Spleen (tissue), 11 donors: ENCODE data around the gene KAT6B. TPM values are rescaled to one million over a fixed set of nuclear protein-coding genes. Genes with fewer than 3 reads are reported as not detected.

ENCODE experiments used
- DNase-seq: peaks from one replicate; pipeline ENCODE4 v3.0.0-alpha.2; 2020
- H3K27ac ChIP-seq, 8 donors: fragments of 200-600 bp; sonication (generic) in 7 of 8; 1 replicate in 4 of 8; 2 replicates in 4 of 8; pipeline versions ENCODE4 v1.5.0 to v1.8.0; 2016 to 2021; ENCODE audit warnings: inconsistent platforms in 4 of 8, mild to moderate bottlenecking in 4 of 8, moderate library complexity in 1 of 8
- H3K27me3 ChIP-seq, 7 donors: fragments of 200-600 bp; sonication (generic) in 6 of 7; replicated peaks in 1 of 7; 1 replicate in 4 of 7; 2 replicates in 3 of 7; pipeline versions ENCODE4 v1.5.0 to v1.8.0; 2016 to 2021; ENCODE audit warnings: inconsistent platforms in 3 of 7, mild to moderate bottlenecking in 1 of 7
- H3K36me3 ChIP-seq, 6 donors: fragments of 200-600 bp; sonication (generic) in 5 of 6; 1 replicate in 4 of 6; 2 replicates in 2 of 6; pipeline versions ENCODE4 v1.5.0 to v1.8.0; 2016 to 2021; ENCODE audit warnings: inconsistent platforms in 2 of 6
- H3K4me1 ChIP-seq, 6 donors: fragments of 200-600 bp; sonication (generic) in 5 of 6; 1 replicate in 3 of 6; 2 replicates in 3 of 6; pipeline versions ENCODE4 v1.5.0 to v1.8.0; 2016 to 2021; ENCODE audit warnings: inconsistent platforms in 3 of 6
- H3K4me3 ChIP-seq, 8 donors: fragments of 200-600 bp; sonication (generic) in 7 of 8; 1 replicate in 4 of 8; 2 replicates in 4 of 8; pipeline versions ENCODE4 v1.5.0 to v1.8.0; 2016 to 2021; ENCODE audit warnings: inconsistent platforms in 4 of 8, mild to moderate bottlenecking in 4 of 8, moderate library complexity in 2 of 8
- H3K9me3 ChIP-seq, 8 donors: fragments of 200-600 bp; sonication (generic) in 7 of 8; 1 replicate in 4 of 8; 2 replicates in 4 of 8; pipeline versions ENCODE4 v1.5.0 to v1.8.0; 2016 to 2021; ENCODE audit warnings: inconsistent platforms in 4 of 8
- CTCF ChIP-seq, 11 experiments: fragments of 200-600 bp in 7 of 11; fragments of 450-650 bp in 4 of 11; sonication (generic) in 4 of 11; IDR thresholded peaks in 8 of 11; conservative IDR thresholded peaks in 3 of 11; 1 replicate in 7 of 11; 2 replicates in 4 of 11; pipeline versions ENCODE4 v1.4.0 to v1.8.0; 2016 to 2021; ENCODE audit warnings: antibody characterized with exemption in 11 of 11, inconsistent platforms in 4 of 11, mild to moderate bottlenecking in 1 of 11
- POLR2A ChIP-seq, 3 donors: fragments of 450-650 bp; IDR thresholded peaks; one replicate each; pipeline ENCODE4 v1.5.1; 2017; ENCODE audit warnings: antibody characterized with exemption in 3 of 3, mild to moderate bottlenecking in 1 of 3
- POLR2AphosphoS5 ChIP-seq, 3 donors: sonication (generic); formaldehyde crosslinking; IDR thresholded peaks; one replicate each; pipeline ENCODE4 v1.5.1; 2017; ENCODE audit warnings: antibody characterized with exemption in 3 of 3
- WGBS, 5 donors: extraction: QIAGEN DNeasy Blood & Tissue Kit in 3 of 5; methylation state at CpG; one replicate each; pipeline versions ENCODE4 v1.1.5 to v1.1.7; 2013 to 2018; 5-methylcytosine and 5-hydroxymethylcytosine counted together
- intact Hi-C: fragments of 100-400 bp; cut with DNase I; formaldehyde crosslinking; loops from one replicate; pipeline ENCODE4 v1.15.0; 2023; ENCODE audit warnings: low total_unique reads
- polyA plus RNA-seq, 3 donors: library from polyadenylated mRNA; stranded (reverse); fragments of 200-250 nt; gene quantifications; one replicate each; pipeline ENCODE4 v1.2.1, GENCODE V29; 2013
- total RNA-seq, 7 donors: library from RNA; depleted of rRNA in 3 of 7; stranded (reverse); fragments of >200 nt in 3 of 7; fragmentation: NEBNext Ultra II Directional in 4 of 7; extraction: Animal tissue kit (Norgen Biotek cat#: 25700) in 4 of 7; gene quantifications; one replicate each; pipeline versions ENCODE4 v1.1.0 to v1.2.1, GENCODE V29; 2016 to 2021
- donor health status: healthy with polysubstance abuse.
- donor health status: DM: no; HTN: no; CAD: no; lungs with moderate emphysema.
- donor health status: DM: no; HTN: no; CAD: no.
- donor health status: Bipolar disorder and iron deficiency.
- donor health status: healthy.
- donor health status: DM: no; HTN: no; CAD: no.
- donor health status: DM: yes; HTN: yes; CAD: no.

The KAT6B gene
- total and polyA plus RNA-seq, 10 donors, result 2.9 to 61.0 (median 46.0) TPM

- intact Hi-C loops, result no loop called here
- Histone ChIP-seq H3K4me1 (peaks cover 13 to 87% (median 46%) of the 10 kb centered on the region in 6 donors), H3K36me3 (no peaks in the 10 kb centered on the region), H3K4me3 (no peak overlapping the region), H3K9me3 (no peaks in the 10 kb centered on the region), H3K27ac (no peak overlapping the region), H3K27me3 (no peaks in the 10 kb centered on the region)
- 94 to 98% (median 96%) methylated on average over 3 of the region's 3 CpGs for WGBS, 5 donors
- DNase-seq, result no peak
- TF ChIP-seq POLR2AphosphoS5 (IDR thresholded peaks at IDR 0.05) (no peak), CTCF (IDR thresholded peaks at IDR 0.05 in 8 of 11, conservative IDR thresholded peaks at IDR 0.05 in 3 of 11) (no peak), POLR2A (IDR thresholded peaks at IDR 0.05) (no peak)
Measured at GRCh38 chr10:74856940-74857339, 30.5 kb downstream of the KAT6B start.

- 85 to 100% (median 96%) methylated on average over 1 of the region's 1 CpG for WGBS, 5 donors
- intact Hi-C loops, result no loop called here
Measured at GRCh38 chr10:74857586-74857985, 31.2 kb downstream of the KAT6B start.

GRCh38 chr10:74859546-74859945 lies 33.1 kb downstream of the KAT6B start:
- Histone ChIP-seq H3K9me3 (no peaks in the 10 kb centered on the region), H3K27ac (no peak overlapping the region), H3K4me1 (peaks cover 10 to 87% (median 36%) of the 10 kb centered on the region in 6 donors), H3K36me3 (no peaks in the 10 kb centered on the region), H3K27me3 (no peaks in the 10 kb centered on the region), H3K4me3 (no peak overlapping the region)
- intact Hi-C loops, result no loop called here
- DNase-seq, result no peak
- TF ChIP-seq CTCF (IDR thresholded peaks at IDR 0.05 in 8 of 11, conservative IDR thresholded peaks at IDR 0.05 in 3 of 11) (no peak), POLR2AphosphoS5 (IDR thresholded peaks at IDR 0.05) (no peak), POLR2A (IDR thresholded peaks at IDR 0.05) (no peak)
- 65 to 93% (median 87%) methylated on average over 1 of the region's 1 CpG for WGBS, 5 donors

More at GRCh38 chr10:74857586-74857985, 31.2 kb downstream of the KAT6B start:
- no peak for TF ChIP-seq POLR2A (IDR thresholded peaks at IDR 0.05)
- TF ChIP-seq POLR2AphosphoS5 (IDR thresholded peaks at IDR 0.05), result no peak
- TF ChIP-seq CTCF (IDR thresholded peaks at IDR 0.05 in 8 of 11, conservative IDR thresholded peaks at IDR 0.05 in 3 of 11), result no peak
- Histone ChIP-seq H3K27ac (no peak overlapping the region), H3K36me3 (no peaks in the 10 kb centered on the region), H3K4me1 (peaks cover 13 to 87% (median 43%) of the 10 kb centered on the region in 6 donors), H3K4me3 (no peak overlapping the region), H3K27me3 (no peaks in the 10 kb centered on the region), H3K9me3 (no peaks in the 10 kb centered on the region)
- DNase-seq, result no peak

- no peaks in the 10 kb centered on the region for H3K9me3 ChIP-seq
- WGBS, 5 donors, result 65 to 86% (median 77%) methylated on average over 7 of the region's 7 CpGs
- intact Hi-C loops, result no loop called here
- H3K4me1 ChIP-seq, result peaks cover 0 to 89% (median 32%) of the 10 kb centered on the region in 6 donors
- peak; percentile 35 for DNase-seq
- no peak overlapping the region for H3K4me3 ChIP-seq
- no peaks in the 10 kb centered on the region for H3K27me3 ChIP-seq
- no peaks in the 10 kb centered on the region for H3K36me3 ChIP-seq
- TF ChIP-seq POLR2A (IDR thresholded peaks at IDR 0.05), result no peak
- no peak for TF ChIP-seq POLR2AphosphoS5 (IDR thresholded peaks at IDR 0.05)
- H3K27ac ChIP-seq, result no peak overlapping the region
Measured at GRCh38 chr10:74862625-74863024, 36.2 kb downstream of the KAT6B start.

GRCh38 chr10:74863551-74863950 lies 37.2 kb downstream of the KAT6B start:
- no peak for DNase-seq
- TF ChIP-seq POLR2AphosphoS5 (IDR thresholded peaks at IDR 0.05), result no peak
- no peak for TF ChIP-seq CTCF (IDR thresholded peaks at IDR 0.05 in 8 of 11, conservative IDR thresholded peaks at IDR 0.05 in 3 of 11)
- TF ChIP-seq POLR2A (IDR thresholded peaks at IDR 0.05), result no peak
- Histone ChIP-seq H3K4me3 (no peak overlapping the region), H3K27ac (no peak overlapping the region), H3K36me3 (no peaks in the 10 kb centered on the region), H3K9me3 (no peaks in the 10 kb centered on the region), H3K27me3 (no peaks in the 10 kb centered on the region), H3K4me1 (peaks cover 0 to 91% (median 30%) of the 10 kb centered on the region in 6 donors)
- WGBS, 5 donors, result 49 to 72% (median 52%) methylated on average over 2 of the region's 2 CpGs
- intact Hi-C loops, result no loop called here
